Trophoblast cell (in vitro differentiated cells and primary cell): ENCODE results near the gene PEX11A. TPM values are rescaled to one million over a fixed set of nuclear protein-coding genes. Genes with fewer than 3 reads are reported as not detected.

ENCODE experiments used
- DNase-seq, 2 donors: peaks; one replicate each; pipeline ENCODE4 v3.0.0-alpha.2; 2016
- H2AFZ ChIP-seq: 2 replicates; pipeline ENCODE4 v1.6.1; 2013; ENCODE audit warnings: low read length, moderate library complexity, mild to moderate bottlenecking; ENCODE audit not compliant: insufficient read depth, poor library complexity
- H2AK5ac ChIP-seq: 2 replicates; pipeline ENCODE4 v1.6.1; 2013; ENCODE audit warnings: mild to moderate bottlenecking, low read length
- H2BK120ac ChIP-seq: 2 replicates; pipeline ENCODE4 v1.6.1; 2013; ENCODE audit warnings: low read length, mild to moderate bottlenecking, moderate library complexity; ENCODE audit not compliant: insufficient read depth, poor library complexity
- H2BK12ac ChIP-seq: 2 replicates; pipeline ENCODE4 v1.6.1; 2013; ENCODE audit warnings: mild to moderate bottlenecking, low read length, moderate library complexity
- H2BK5ac ChIP-seq: 2 replicates; pipeline ENCODE4 v1.6.1; 2013; ENCODE audit warnings: low read length, low read depth, moderate library complexity, mild to moderate bottlenecking; ENCODE audit not compliant: poor library complexity
- H3K14ac ChIP-seq: 2 replicates; pipeline ENCODE4 v1.6.1; 2013; ENCODE audit warnings: mild to moderate bottlenecking, low read length
- H3K18ac ChIP-seq: 2 replicates; pipeline ENCODE4 v1.6.1; 2013; ENCODE audit warnings: mild to moderate bottlenecking, low read length
- H3K23ac ChIP-seq: 2 replicates; pipeline ENCODE4 v1.6.1; 2013; ENCODE audit warnings: low read length
- H3K27ac ChIP-seq: 2 replicates; pipeline ENCODE4 v1.5.1; 2013; ENCODE audit warnings: low read depth, mild to moderate bottlenecking, inconsistent platforms, low read length, moderate library complexity
- H3K27me3 ChIP-seq: 2 replicates; pipeline ENCODE4 v1.6.1; 2013; ENCODE audit warnings: inconsistent platforms, mild to moderate bottlenecking, low read length, moderate library complexity; ENCODE audit not compliant: insufficient read depth
- H3K36me3 ChIP-seq, 2 experiments: 1 replicate in 1 of 2; 2 replicates in 1 of 2; pipeline ENCODE4 v1.6.1; 2013; ENCODE audit warnings: low read length in 2 of 2, mild to moderate bottlenecking in 2 of 2, moderate library complexity in 1 of 2; ENCODE audit not compliant: insufficient read depth in 2 of 2, control insufficient read depth in 1 of 2
- H3K4ac ChIP-seq: 2 replicates; pipeline ENCODE4 v1.6.1; 2013; ENCODE audit warnings: low read depth, mild to moderate bottlenecking, low read length, moderate library complexity
- H3K4me1 ChIP-seq, 2 experiments: 1 replicate in 1 of 2; 2 replicates in 1 of 2; pipeline ENCODE4 v1.6.1; 2013; ENCODE audit warnings: low read length in 2 of 2, mild to moderate bottlenecking in 2 of 2, moderate library complexity in 1 of 2; ENCODE audit not compliant: insufficient read depth in 2 of 2, control insufficient read depth in 1 of 2
- H3K4me2 ChIP-seq: 2 replicates; pipeline ENCODE4 v1.6.1; 2013; ENCODE audit warnings: inconsistent platforms, mild to moderate bottlenecking, low read length, moderate library complexity
- H3K4me3 ChIP-seq: 2 replicates; pipeline ENCODE4 v1.5.1; 2013; ENCODE audit warnings: mild to moderate bottlenecking, low read depth, low read length, inconsistent platforms
- H3K79me1 ChIP-seq: one replicate; pipeline ENCODE4 v1.6.1; 2013; ENCODE audit warnings: low read length
- H3K79me2 ChIP-seq: 2 replicates; pipeline ENCODE4 v1.6.1; 2013; ENCODE audit warnings: low read length, mild to moderate bottlenecking; ENCODE audit not compliant: control insufficient read depth, insufficient read depth, poor library complexity
- H3K9ac ChIP-seq: 2 replicates; pipeline ENCODE4 v1.6.1; 2013; ENCODE audit warnings: mild to moderate bottlenecking, low read length
- H3K9me3 ChIP-seq: 2 replicates; pipeline ENCODE4 v1.6.1; 2013; ENCODE audit warnings: low read depth, mild to moderate bottlenecking, control low read depth, inconsistent platforms, low read length; ENCODE audit not compliant: insufficient read depth
- H4K12ac ChIP-seq: 2 replicates; pipeline ENCODE4 v1.6.1; 2013; ENCODE audit warnings: low read depth, mild to moderate bottlenecking, low read length, moderate library complexity
- H4K8ac ChIP-seq: 2 replicates; pipeline ENCODE4 v1.6.1; 2013; ENCODE audit warnings: low read depth, mild to moderate bottlenecking, low read length, moderate library complexity
- H4K91ac ChIP-seq: one replicate; pipeline ENCODE4 v1.6.1; 2013; ENCODE audit warnings: low read depth, mild to moderate bottlenecking, low read length, moderate library complexity
- WGBS: extraction: QIAGEN DNeasy Blood & Tissue Kit; methylation state at CpG from one replicate; pipeline ENCODE4 v1.1.7; 2013; ENCODE audit warnings: missing lambda C conversion rate; ENCODE audit not compliant: insufficient read length, insufficient coverage; ENCODE audit errors: extremely low coverage; 5-methylcytosine and 5-hydroxymethylcytosine counted together
- polyA plus RNA-seq: library from polyadenylated mRNA; stranded (reverse); fragments of 200-250 nt; gene quantifications from 2 replicates; pipeline ENCODE4 v1.2.3, GENCODE V29; 2013

Gene PEX11A
- 1.5 and 2.0 TPM in 2 replicates for polyA plus RNA-seq

DNA sequence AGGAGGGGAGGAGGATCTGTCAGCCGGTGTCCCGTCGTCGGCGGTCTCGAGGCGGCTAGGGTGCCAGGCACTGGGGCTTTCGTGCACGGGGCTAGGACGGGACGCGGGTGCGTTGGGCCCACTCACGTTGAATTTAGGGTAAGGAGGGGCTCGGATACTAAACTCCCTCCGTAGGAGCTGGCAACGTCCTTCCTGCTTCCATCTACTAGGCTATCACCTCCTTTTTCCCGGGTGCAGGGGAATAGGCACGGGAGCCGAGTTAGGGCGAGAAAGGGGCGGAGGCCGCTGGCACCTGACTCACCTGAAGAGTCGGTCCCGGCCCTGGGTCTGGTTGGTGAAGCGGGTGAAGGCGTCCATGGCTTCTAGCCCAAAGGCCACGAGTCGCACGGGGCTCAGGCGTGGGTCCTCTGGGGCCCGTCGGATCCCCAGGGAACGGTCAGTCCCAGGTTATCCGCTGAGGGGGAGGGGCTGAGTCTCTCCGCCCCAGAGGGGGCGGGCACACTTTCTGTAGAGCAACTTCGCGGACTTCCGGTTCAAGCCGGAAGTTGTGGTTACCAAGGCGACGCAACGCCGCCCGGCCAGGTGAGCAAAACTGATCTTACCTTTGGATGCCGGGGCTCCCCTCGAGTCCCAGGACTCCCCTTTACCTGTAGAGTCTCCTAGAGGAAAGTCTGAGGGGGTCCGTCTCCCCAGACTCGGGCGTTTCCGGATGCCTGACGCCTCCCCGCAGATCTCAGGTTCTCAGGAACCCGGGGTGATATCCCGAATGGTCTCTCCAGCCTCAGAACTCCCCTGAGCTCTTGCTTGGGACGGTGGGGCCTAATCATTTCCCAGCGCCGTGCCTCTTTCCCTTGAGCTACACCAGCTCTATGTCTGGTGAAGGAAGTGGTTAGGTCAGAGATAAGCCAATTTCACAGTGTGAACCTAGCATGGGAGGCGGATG is at the start of gene PEX11A, which contains the start of gene WDR93:
TSS of gene PEX11A (minus strand) at position 479 of the 943 bp plus-strand sequence. CDS start at position 357, 122 bp downstream.
TSS of gene WDR93 (plus strand) at position 536 of the 943 bp plus-strand sequence. CDS start 10,936 bp downstream, outside the sequence.
- Histone ChIP-seq H3K27ac (no peak within 1 kb of the TSS), H2AK5ac (no peak within 1 kb of the TSS), H3K4me2 (peak within 1 kb of the TSS; percentile 85), H3K23ac (no peak within 1 kb of the TSS), H4K12ac (peak within 1 kb of the TSS; percentile 77), H2BK5ac (no peak within 1 kb of the TSS), H2BK12ac (no peak within 1 kb of the TSS), H3K27me3 (no peaks in the 10 kb centered on the region), H4K91ac (peak within 1 kb of the TSS; percentile 66), H2BK120ac (peak within 1 kb of the TSS; percentile 6), H2AFZ (peak within 1 kb of the TSS; percentile 98), H3K79me1 (peaks cover 4% of the 10 kb centered on the region), H3K4me1 (peaks cover 2 to 8% of the 10 kb centered on the region in 2 experiments), H3K79me2 (peaks cover 4% of the 10 kb centered on the region), H3K14ac (peak within 1 kb of the TSS; percentile 66), H3K4ac (peak within 1 kb of the TSS; percentile 34), H3K9ac (peak within 1 kb of the TSS; percentile 41), H3K18ac (peak within 1 kb of the TSS; percentile 35), H3K9me3 (no peaks in the 10 kb centered on the region), H3K4me3 (peak within 1 kb of the TSS; percentile 86), H3K36me3 (no peaks in the 10 kb centered on the region), H4K8ac (peak within 1 kb of the TSS; percentile 96)
- WGBS: no CpG with 5 or more reads among the region's 60 CpGs
- peak; percentile 75 to 86 for DNase-seq

DNA sequence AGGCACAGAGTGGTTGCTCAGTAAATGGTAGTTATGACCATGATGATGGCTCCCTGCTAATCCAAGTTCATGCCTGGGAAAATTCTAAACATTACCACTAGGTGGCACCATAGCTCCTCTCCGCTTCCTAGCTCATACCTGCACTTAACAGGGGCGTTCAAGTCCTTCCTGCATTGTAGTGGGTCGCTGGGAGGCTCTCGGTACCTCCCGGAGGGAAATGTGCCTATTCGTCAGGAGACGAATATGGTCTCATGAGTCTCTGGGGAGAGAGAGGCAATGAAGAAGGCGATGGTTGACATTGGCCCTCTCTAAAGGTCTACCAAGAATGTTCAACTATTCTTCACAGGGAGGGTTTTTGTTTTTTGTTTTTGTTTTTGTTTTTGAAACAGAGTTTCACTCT is 49.6 kb upstream of the PEX11A start:
- no peak overlapping the region for H3K4ac ChIP-seq
- no peak overlapping the region for H3K14ac ChIP-seq
- H3K4me3 ChIP-seq: no peak overlapping the region
- H3K27me3 ChIP-seq: no peaks in the 10 kb centered on the region
- DNase-seq: peak; percentile 68 to 95
- H4K12ac ChIP-seq: no peak overlapping the region
- H3K36me3 ChIP-seq: no peaks in the 10 kb centered on the region
- H4K8ac ChIP-seq: no peak overlapping the region
- H2BK12ac ChIP-seq: no peak overlapping the region
- H3K18ac ChIP-seq: no peak overlapping the region
- peaks cover 3% of the 10 kb centered on the region for H3K9me3 ChIP-seq
- H3K9ac ChIP-seq: no peak overlapping the region
- H2BK120ac ChIP-seq: no peak overlapping the region
- no CpG with 5 or more reads among the region's 8 CpGs for WGBS
- no peak overlapping the region for H2AFZ ChIP-seq
- no peak overlapping the region for H2AK5ac ChIP-seq
- H3K4me2 ChIP-seq: no peak overlapping the region
- no peak overlapping the region for H3K27ac ChIP-seq
- H4K91ac ChIP-seq: no peak overlapping the region
- no peaks in the 10 kb centered on the region for H3K79me1 ChIP-seq
- H3K4me1 ChIP-seq: no peaks in the 10 kb centered on the region
- no peaks in the 10 kb centered on the region for H3K79me2 ChIP-seq
- H2BK5ac ChIP-seq: no peak overlapping the region
- no peak overlapping the region for H3K23ac ChIP-seq

GRCh38 chr15:89735773-89736172 is 45.2 kb upstream of the PEX11A start:
- Histone ChIP-seq H2BK5ac (no peak overlapping the region), H3K27me3 (no peaks in the 10 kb centered on the region), H3K36me3 (no peaks in the 10 kb centered on the region), H3K9me3 (peaks cover 3% of the 10 kb centered on the region), H3K9ac (no peak overlapping the region), H2AK5ac (no peak overlapping the region), H3K27ac (no peak overlapping the region), H2AFZ (no peak overlapping the region), H4K91ac (no peak overlapping the region), H2BK12ac (no peak overlapping the region), H3K4me3 (no peak overlapping the region), H2BK120ac (no peak overlapping the region), H3K18ac (no peak overlapping the region), H3K4ac (no peak overlapping the region), H3K79me1 (no peaks in the 10 kb centered on the region), H4K12ac (no peak overlapping the region), H4K8ac (no peak overlapping the region), H3K23ac (peak overlapping the region; percentile 37), H3K79me2 (no peaks in the 10 kb centered on the region), H3K14ac (no peak overlapping the region), H3K4me2 (no peak overlapping the region), H3K4me1 (no peaks in the 10 kb centered on the region)
- DNase-seq: no peak
- WGBS: no CpG with 5 or more reads among the region's 4 CpGs

DNA sequence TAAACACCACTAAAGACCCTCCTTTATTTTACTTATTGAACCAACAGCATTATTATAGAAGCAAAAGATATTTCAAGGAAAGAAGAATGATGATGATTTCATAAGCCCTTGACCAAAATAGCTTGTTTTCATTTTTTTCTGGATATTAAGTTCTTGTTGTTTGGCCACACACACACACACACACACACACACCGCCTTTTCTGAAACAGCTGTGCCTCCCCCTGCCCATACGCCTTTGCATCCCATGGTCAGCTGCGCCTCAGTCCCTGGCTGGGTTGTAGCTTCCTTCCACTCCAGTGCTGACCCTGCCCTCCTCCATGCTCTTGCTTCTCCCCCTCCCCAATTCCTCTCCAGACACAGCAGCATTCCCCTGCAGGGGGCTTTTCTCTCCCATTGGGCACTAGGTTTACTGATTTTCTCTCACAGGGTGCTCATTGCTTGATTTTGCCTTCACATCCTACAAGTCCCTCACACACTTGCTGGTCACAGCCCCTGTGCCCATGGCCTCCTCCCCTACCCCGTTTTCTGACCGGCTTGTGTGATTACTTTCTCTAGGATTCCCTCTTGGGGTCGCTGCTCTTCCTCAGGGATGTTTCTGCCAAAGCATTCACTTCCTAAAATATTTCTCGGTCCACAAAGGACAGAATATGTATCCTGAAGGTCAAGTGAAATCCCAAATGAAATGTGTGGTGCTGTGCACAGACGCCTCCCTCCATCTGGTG is 42.1 kb upstream of the PEX11A start:
- no peaks in the 10 kb centered on the region for H3K36me3 ChIP-seq
- no peak overlapping the region for H3K14ac ChIP-seq
- no peak overlapping the region for H3K4ac ChIP-seq
- H4K91ac ChIP-seq: no peak overlapping the region
- H4K12ac ChIP-seq: no peak overlapping the region
- H2BK12ac ChIP-seq: no peak overlapping the region
- no CpG with 5 or more reads among the region's 8 CpGs for WGBS
- no peak overlapping the region for H4K8ac ChIP-seq
- no peaks in the 10 kb centered on the region for H3K27me3 ChIP-seq
- H2BK5ac ChIP-seq: no peak overlapping the region
- H3K4me2 ChIP-seq: no peak overlapping the region
- H3K9me3 ChIP-seq: peaks cover 3% of the 10 kb centered on the region
- H3K18ac ChIP-seq: no peak overlapping the region
- H2AFZ ChIP-seq: no peak overlapping the region
- no peak overlapping the region for H2AK5ac ChIP-seq
- H3K4me3 ChIP-seq: no peak overlapping the region
- no peak overlapping the region for H3K27ac ChIP-seq
- H3K79me2 ChIP-seq: no peaks in the 10 kb centered on the region
- no peaks in the 10 kb centered on the region for H3K4me1 ChIP-seq
- H3K79me1 ChIP-seq: no peaks in the 10 kb centered on the region
- no peak overlapping the region for H3K23ac ChIP-seq
- H2BK120ac ChIP-seq: no peak overlapping the region
- DNase-seq: no peak
- no peak overlapping the region for H3K9ac ChIP-seq
